HEK293T (cell line): ENCODE results near the gene PGM5.

Experiments used
- BHLHE40 ChIP-seq: fragments of 450-650 bp; IDR thresholded peaks from 2 replicates; pipeline ENCODE4 v1.6.1; 2016; ENCODE audit warnings: mild to moderate bottlenecking, moderate library complexity, borderline replicate concordance
- FOXM1 ChIP-seq: fragments of 450-650 bp; IDR thresholded peaks from 2 replicates; pipeline ENCODE4 v1.6.1; 2017; ENCODE audit warnings: mild to moderate bottlenecking, borderline replicate concordance
- SP1 ChIP-seq: fragments of 450-650 bp; IDR thresholded peaks from 2 replicates; pipeline ENCODE4 v1.6.1; 2017
- TARDBP ChIP-seq: fragments of 450-650 bp; IDR thresholded peaks from 2 replicates; pipeline ENCODE4 v1.6.1; 2016
- ZNF384 ChIP-seq: fragments of 450-650 bp; IDR thresholded peaks from 2 replicates; pipeline ENCODE4 v1.6.1; 2016

GRCh38 chr9:68540712-68541535, 184.5 kb downstream of the PGM5 start, which contains the start of gene TMEM252:
- TF ChIP-seq BHLHE40 (no peak), TARDBP (no peak), FOXM1 (no peak), SP1 (no peak), ZNF384 (no peak)
